ENCODE results near the gene PRKD1.

PRKD1 gene

DNA sequence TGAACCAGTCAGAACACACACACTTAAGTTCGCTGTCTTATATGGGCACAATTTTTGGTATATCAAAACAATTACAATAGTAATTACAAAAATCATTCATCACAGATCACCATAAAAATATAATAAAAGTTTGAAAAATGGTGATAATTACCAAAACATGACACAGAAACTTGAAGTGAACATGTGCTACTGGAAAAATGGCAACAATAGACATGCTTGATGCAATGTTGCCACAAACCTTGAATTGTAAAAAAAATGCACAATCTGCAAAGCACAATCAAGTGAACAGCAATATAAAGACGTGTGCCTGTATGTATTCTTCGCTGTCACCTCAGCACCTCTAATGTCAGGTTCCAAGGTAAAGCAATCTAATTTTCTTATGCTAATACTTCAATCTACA lies 117.6 kb downstream of the PRKD1 start:
- TF ChIP-seq, protein P1, sequence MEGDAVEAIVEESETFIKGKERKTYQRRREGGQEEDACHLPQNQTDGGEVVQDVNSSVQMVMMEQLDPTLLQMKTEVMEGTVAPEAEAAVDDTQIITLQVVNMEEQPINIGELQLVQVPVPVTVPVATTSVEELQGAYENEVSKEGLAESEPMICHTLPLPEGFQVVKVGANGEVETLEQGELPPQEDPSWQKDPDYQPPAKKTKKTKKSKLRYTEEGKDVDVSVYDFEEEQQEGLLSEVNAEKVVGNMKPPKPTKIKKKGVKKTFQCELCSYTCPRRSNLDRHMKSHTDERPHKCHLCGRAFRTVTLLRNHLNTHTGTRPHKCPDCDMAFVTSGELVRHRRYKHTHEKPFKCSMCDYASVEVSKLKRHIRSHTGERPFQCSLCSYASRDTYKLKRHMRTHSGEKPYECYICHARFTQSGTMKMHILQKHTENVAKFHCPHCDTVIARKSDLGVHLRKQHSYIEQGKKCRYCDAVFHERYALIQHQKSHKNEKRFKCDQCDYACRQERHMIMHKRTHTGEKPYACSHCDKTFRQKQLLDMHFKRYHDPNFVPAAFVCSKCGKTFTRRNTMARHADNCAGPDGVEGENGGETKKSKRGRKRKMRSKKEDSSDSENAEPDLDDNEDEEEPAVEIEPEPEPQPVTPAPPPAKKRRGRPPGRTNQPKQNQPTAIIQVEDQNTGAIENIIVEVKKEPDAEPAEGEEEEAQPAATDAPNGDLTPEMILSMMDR (IDR thresholded peaks at IDR 0.05; ENCODE audit: control extremely low read depth, extremely low read depth, low read depth, missing control alignments): no peak
- POLR2A ChIA-PET: no interaction called here
- DNase-seq (ENCODE audit: extremely low spot score): no peak
- CTCF ChIA-PET: no interaction called here

DNA sequence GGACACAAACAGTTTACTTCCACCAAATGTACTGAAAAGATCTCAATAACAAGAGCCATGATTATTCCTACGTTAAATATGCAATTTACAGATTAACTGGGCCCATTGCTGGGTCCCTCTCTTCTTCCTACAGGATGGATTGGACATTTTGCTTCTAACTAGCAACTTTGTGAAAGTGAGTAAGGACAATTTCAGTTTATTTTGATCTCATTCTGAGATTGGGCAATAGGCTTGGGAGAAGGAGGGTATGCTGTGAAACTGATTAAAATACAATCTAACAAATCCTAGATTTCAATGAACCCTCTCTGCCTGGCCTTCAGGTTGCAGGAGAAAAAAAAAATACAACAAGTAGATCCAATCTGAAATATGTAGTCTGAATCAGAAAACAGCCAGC lies 121.5 kb downstream of the PRKD1 start:
- POLR2A ChIA-PET: no interaction called here
- TF ChIP-seq, protein P1 (IDR thresholded peaks at IDR 0.05; ENCODE audit: control extremely low read depth, extremely low read depth, low read depth, missing control alignments): no peak
- CTCF ChIA-PET: no interaction called here
- DNase-seq (ENCODE audit: extremely low spot score): no peak

- CTCF ChIA-PET: no interaction called here
- DNase-seq (ENCODE audit: extremely low spot score): no peak
- TF ChIP-seq, protein P1 (IDR thresholded peaks at IDR 0.05; ENCODE audit: control extremely low read depth, extremely low read depth, low read depth, missing control alignments): no peak
- POLR2A ChIA-PET: no interaction called here
Observed at GRCh38 chr14:29805415-29806123, 122.1 kb downstream of the PRKD1 start.

- no peak for DNase-seq (ENCODE audit: extremely low spot score)
- ChIA-PET POLR2A (no interaction called here), CTCF (interaction anchor here (1.5 kb wide), 1 partner anchor 21 kb away, joined by 3 read pairs; no protein-coding TSS in a partner anchor)
- TF ChIP-seq, protein P1 (IDR thresholded peaks at IDR 0.05; ENCODE audit: control extremely low read depth, extremely low read depth, low read depth, missing control alignments): no peak
Observed at GRCh38 chr14:29804481-29805266, 123.0 kb downstream of the PRKD1 start.

DNA sequence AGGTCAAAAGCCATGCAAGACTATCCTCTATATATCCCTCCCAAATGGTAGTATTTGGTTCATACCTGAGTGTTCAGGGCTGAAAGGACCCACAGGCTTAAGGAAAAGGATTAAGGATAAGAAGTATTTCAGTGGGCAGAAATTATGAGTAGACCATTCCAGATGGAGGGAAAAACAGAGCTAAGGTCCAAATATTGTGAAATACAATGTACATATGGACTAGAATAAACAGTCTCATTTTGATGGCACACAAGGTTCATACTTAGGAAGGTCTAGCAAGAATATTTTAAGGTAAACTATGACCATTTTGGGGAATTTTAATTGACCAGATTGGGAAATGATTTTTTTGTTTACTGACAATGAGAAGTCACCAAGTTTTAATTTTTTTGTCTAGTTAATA lies 124.6 kb downstream of the PRKD1 start:
- no peak for DNase-seq (ENCODE audit: extremely low spot score)
- TF ChIP-seq, protein P1 (IDR thresholded peaks at IDR 0.05; ENCODE audit: control extremely low read depth, extremely low read depth, low read depth, missing control alignments): no peak
- CTCF ChIA-PET: no interaction called here
- POLR2A ChIA-PET: no interaction called here

- TF ChIP-seq, protein P1 (IDR thresholded peaks at IDR 0.05; ENCODE audit: control extremely low read depth, extremely low read depth, low read depth, missing control alignments): no peak
- ChIA-PET POLR2A (no interaction called here), CTCF (interaction anchor here (1.3 to 1.7 kb wide), 2 partner anchors 11 to 19 kb away, joined by 3 to 5 read pairs; no protein-coding TSS in a partner anchor)
- no peak for DNase-seq (ENCODE audit: extremely low spot score)
Observed at GRCh38 chr14:29802211-29802610, 125.4 kb downstream of the PRKD1 start.
